ENCODE measurements around the gene DGKB. TPM values are rescaled to one million over a fixed set of nuclear protein-coding genes. Genes with fewer than 3 reads are reported as not detected.
A peak's percentile ranks its signal among the peaks of the same experiment; 100 is the strongest.

Gene DGKB
- total RNA-seq, 8 experiments from 2014 or later: 0.22 to 13.6 (median 9.0) TPM

DNA sequence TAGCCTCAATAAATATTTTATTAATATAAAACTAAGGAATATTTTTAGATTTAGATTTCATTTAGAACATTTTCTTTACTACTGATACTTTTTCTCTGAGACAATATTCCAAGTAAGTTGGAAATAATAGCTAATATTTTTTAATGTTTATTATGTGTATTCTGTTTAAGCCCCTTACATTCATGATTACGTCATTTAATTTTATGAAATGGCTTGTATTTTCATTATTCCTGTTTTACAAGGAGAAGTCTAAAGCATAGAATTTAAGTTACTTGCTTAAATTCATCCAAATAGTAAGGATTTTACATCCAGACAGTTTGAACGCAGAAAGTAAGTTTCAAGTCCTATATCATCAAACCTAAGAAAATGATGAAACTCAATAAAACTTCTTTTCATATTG lies 6.1 kb downstream of the DGKB start:
- no peak overlapping the region for H3K4me3 ChIP-seq
- in situ Hi-C loops (cut with MboI; ENCODE audit: low pct_unique_long_range_greater_than_20kb in 2 of 9, low sequenced_read_pairs in 9 of 9, unreplicated experiment in 9 of 9): no loop called here
- no peak overlapping the region for H3K27ac ChIP-seq
- H3K4me1 ChIP-seq (replicated peaks in 1 of 2): peaks cover 9 to 10% of the 10 kb centered on the region in 2 donors
- WGBS, 10 experiments: 66 to 100% (median 93%) methylated on average over 1 to 2 of the region's 2 CpGs
- no peak for ATAC-seq (replicated peaks in 6 of 8)

DNA sequence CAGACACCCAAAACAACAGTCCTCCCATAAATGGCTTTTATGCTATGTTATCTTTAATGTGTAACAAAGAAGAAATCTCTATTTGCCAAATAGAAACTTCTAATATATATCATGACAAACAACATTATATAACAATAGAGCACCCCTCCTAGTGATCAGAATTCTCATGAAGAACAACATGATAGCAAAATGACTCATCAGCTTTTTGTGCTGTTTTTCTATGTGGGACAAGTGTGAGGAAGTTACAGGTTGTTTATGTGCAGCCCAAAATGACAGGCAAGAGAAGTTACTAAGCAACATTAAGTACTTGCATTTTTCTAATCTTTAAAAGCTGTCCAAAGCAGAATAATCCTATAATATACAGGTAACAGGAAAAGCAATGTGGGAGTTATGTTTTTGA lies 7.7 kb downstream of the DGKB start:
- ATAC-seq (replicated peaks in 6 of 8): no peak
- Histone ChIP-seq H3K4me1 (replicated peaks in 1 of 2) (peaks cover 0 to 3% of the 10 kb centered on the region in 2 donors), H3K4me3 (no peak overlapping the region), H3K27ac (no peak overlapping the region)
- in situ Hi-C loops (cut with MboI; ENCODE audit: low pct_unique_long_range_greater_than_20kb in 2 of 9, low sequenced_read_pairs in 9 of 9, unreplicated experiment in 9 of 9): no loop called here

DNA sequence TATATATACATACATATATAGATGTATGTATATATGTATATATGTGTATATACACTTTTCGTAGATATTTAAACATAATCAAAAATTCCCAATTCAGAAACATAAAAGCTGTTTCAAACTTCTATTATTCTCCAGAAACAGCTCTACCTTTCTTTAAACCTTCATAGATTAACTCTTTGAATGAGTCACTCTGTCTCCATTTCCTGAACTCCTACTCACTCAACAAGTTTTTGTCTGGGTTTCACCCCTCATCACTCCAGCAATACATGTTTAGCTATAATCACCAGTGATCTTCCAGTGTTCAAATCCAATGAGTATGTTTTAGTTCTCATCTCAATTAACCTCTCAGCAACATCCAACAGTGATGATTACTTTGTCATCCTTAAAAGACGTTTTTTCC lies 9.6 kb downstream of the DGKB start:
- ATAC-seq (replicated peaks in 6 of 8): no peak
- 0 to 100% (median 63%) methylated on average over 1 to 2 of the region's 2 CpGs; no CpG with 5 or more reads in 2 of the 10 experiments for WGBS, 10 experiments
- Histone ChIP-seq H3K27ac (no peak overlapping the region), H3K4me1 (replicated peaks in 1 of 2) (peaks cover 0 to 7% of the 10 kb centered on the region in 2 donors), H3K4me3 (no peak overlapping the region)
- in situ Hi-C loops (cut with MboI; ENCODE audit: low pct_unique_long_range_greater_than_20kb in 2 of 9, low sequenced_read_pairs in 9 of 9, unreplicated experiment in 9 of 9): no loop called here

DNA sequence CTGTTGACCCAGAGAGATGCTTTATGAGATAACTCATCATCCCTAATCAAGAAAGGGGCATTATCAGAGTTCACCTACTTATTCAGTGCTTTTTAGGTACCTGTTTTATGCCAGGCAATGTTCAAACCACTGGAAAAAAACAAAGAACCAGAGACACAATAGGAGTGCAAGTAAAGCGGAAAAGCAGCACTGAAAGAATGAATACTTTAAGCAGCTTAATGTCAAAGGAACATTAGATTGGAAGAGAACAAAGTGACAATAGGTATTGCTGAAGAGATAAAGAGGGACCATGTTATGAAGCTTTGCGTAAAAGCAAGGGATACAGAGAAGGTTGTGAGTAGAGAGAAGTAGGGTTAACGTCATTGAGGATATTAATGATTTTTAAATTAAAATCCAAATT lies 11.3 kb downstream of the DGKB start:
- in situ Hi-C loops (cut with MboI; ENCODE audit: low pct_unique_long_range_greater_than_20kb in 2 of 9, low sequenced_read_pairs in 9 of 9, unreplicated experiment in 9 of 9): no loop called here
- WGBS, 10 experiments: 83 to 100% (median 93%) methylated on average over 1 to 3 of the region's 3 CpGs
- no peak for ATAC-seq (replicated peaks in 6 of 8)

DNA sequence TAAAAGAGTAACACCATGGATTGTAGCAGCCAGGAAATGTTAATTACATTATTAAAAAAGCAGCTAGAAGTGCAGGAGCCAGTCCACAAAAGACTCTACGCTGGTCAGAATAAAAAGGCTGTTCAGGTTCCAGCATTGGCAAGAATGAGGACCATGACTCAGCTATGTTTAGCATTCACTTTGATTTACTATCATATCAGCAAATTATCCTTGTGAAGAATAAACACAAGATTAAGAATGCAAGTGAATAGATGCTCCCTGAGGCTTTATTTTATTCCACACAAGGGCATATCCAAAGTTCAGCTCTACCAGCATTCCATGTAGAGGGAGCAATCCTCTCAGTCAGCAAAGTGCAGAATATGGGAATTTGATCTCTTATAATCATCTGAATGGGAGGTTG lies 13.6 kb downstream of the DGKB start:
- Histone ChIP-seq H3K4me1 (replicated peaks in 1 of 2) (peaks cover 4 to 7% of the 10 kb centered on the region in 2 donors), H3K4me3 (no peak overlapping the region), H3K27ac (no peak overlapping the region)
- in situ Hi-C loops (cut with MboI; ENCODE audit: low pct_unique_long_range_greater_than_20kb in 2 of 9, low sequenced_read_pairs in 9 of 9, unreplicated experiment in 9 of 9): no loop called here
- WGBS, 10 experiments: 0 to 100% (median 57%) methylated on average over 1 of the region's 1 CpG; no CpG with 5 or more reads in 1 of the 10 experiments
- ATAC-seq (replicated peaks in 6 of 8): peak; percentile 48 to 98 (median 62)

More for the DNA sequence above, 11.3 kb downstream of the DGKB start:
- Histone ChIP-seq H3K27ac (no peak overlapping the region), H3K4me1 (replicated peaks in 1 of 2) (peaks cover 0 to 7% of the 10 kb centered on the region in 2 donors), H3K4me3 (no peak overlapping the region)

DNA sequence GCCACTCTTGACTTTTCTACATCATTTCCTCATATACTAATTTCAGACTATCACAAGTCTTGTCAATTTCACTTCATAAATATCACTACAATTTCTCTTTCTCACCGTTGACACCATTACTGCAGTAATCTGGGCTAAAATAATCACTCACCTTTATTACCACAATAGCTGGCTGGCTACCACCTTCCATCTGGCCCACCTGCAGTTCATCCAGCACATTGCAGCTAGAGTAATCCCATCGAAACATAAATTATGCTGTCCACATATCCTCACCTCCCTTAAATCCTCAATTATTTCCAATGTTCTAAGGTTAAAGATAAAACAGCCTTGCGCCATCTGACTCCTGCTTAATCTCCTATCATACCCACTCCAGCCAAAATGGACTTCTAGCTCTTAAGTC lies 16.0 kb downstream of the DGKB start:
- WGBS, 10 experiments: 19 to 100% (median 89%) methylated on average over 1 to 3 of the region's 3 CpGs
- peaks cover 7% of the 10 kb centered on the region in 2 donors for H3K4me1 ChIP-seq (replicated peaks in 1 of 2)
- no peak for ATAC-seq (replicated peaks in 6 of 8)
- in situ Hi-C loops (cut with MboI; ENCODE audit: low pct_unique_long_range_greater_than_20kb in 2 of 9, low sequenced_read_pairs in 9 of 9, unreplicated experiment in 9 of 9): no loop called here
- no peak overlapping the region for H3K27ac ChIP-seq
- no peak overlapping the region for H3K4me3 ChIP-seq

GRCh38 chr7:14875941-14876587 lies 26.5 kb downstream of the DGKB start:
- Histone ChIP-seq H3K4me1 (replicated peaks in 1 of 2) (no peaks in the 10 kb centered on the region), H3K27ac (no peak overlapping the region), H3K4me3 (no peak overlapping the region)
- WGBS, 10 experiments: 20 to 100% (median 70%) methylated on average over 1 to 8 of the region's 8 CpGs
- in situ Hi-C loops (cut with MboI; ENCODE audit: low pct_unique_long_range_greater_than_20kb in 2 of 9, low sequenced_read_pairs in 9 of 9, unreplicated experiment in 9 of 9): no loop called here
- ATAC-seq (replicated peaks in 6 of 8): peak in 5 of 8 experiments; percentile 35 to 91 (median 64)

- no peaks in the 10 kb centered on the region for H3K4me1 ChIP-seq (replicated peaks in 1 of 2)
- in situ Hi-C loops (cut with MboI; ENCODE audit: low pct_unique_long_range_greater_than_20kb in 2 of 9, low sequenced_read_pairs in 9 of 9, unreplicated experiment in 9 of 9): no loop called here
- no peak overlapping the region for H3K4me3 ChIP-seq
- WGBS, 10 experiments: 59 to 95% (median 81%) methylated on average over 1 to 6 of the region's 6 CpGs
- no peak overlapping the region for H3K27ac ChIP-seq
- ATAC-seq (replicated peaks in 6 of 8): peak in 4 of 8 experiments; percentile 26 to 43 (median 36)
Measured at GRCh38 chr7:14871880-14872279, 30.7 kb downstream of the DGKB start.

- no peak overlapping the region for H3K27ac ChIP-seq
- in situ Hi-C loops (cut with MboI; ENCODE audit: low pct_unique_long_range_greater_than_20kb in 2 of 9, low sequenced_read_pairs in 9 of 9, unreplicated experiment in 9 of 9): no loop called here
- H3K4me1 ChIP-seq (replicated peaks in 1 of 2): no peaks in the 10 kb centered on the region
- WGBS, 10 experiments: 57 to 100% (median 90%) methylated on average over 2 to 11 of the region's 11 CpGs; no CpG with 5 or more reads in 1 of the 10 experiments
- no peak for ATAC-seq (replicated peaks in 6 of 8)
- no peak overlapping the region for H3K4me3 ChIP-seq
Measured at GRCh38 chr7:14870394-14870793, 32.2 kb downstream of the DGKB start.

DNA sequence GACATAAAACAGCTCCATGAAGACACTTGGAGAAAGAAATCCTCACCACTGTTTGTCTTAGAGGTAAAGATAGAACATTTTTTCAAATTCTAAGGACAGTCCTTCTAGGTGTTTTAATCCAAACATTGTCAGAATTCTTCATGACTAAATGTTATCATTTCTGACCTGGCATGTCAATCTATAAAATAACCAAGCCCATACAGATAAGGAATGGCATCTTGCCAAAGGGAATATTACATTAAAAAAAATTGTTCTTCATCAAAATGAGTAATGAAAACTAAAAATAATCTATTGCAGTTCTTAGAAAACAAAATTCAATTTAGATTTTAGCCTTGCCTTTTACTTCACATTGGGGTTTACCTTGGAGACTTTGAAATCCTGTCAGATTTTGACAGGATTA lies 33.6 kb downstream of the DGKB start:
- no peaks in the 10 kb centered on the region for H3K4me1 ChIP-seq (replicated peaks in 1 of 2)
- H3K4me3 ChIP-seq: no peak overlapping the region
- no peak for ATAC-seq (replicated peaks in 6 of 8)
- in situ Hi-C loops (cut with MboI; ENCODE audit: low pct_unique_long_range_greater_than_20kb in 2 of 9, low sequenced_read_pairs in 9 of 9, unreplicated experiment in 9 of 9): no loop called here
- no peak overlapping the region for H3K27ac ChIP-seq

DNA sequence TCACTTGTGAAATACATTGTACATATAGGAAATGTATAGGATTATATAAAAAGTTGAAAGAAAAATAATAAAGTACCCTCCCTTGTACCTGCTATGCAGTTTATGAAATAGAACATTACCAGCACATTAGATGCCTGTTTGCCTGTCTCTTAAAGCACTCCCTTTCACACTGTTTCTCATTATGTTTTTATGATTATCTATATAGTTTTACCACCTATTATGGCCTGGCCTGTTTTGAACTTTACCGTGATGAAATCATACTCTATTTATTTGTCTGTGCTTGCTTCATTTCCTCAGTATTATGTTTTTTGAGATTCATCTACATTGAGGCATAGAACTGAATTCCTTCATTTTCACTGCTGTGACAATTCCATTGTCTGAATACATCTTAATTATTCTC lies 41.1 kb downstream of the DGKB start:
- in situ Hi-C loops (cut with MboI; ENCODE audit: low pct_unique_long_range_greater_than_20kb in 2 of 9, low sequenced_read_pairs in 9 of 9, unreplicated experiment in 9 of 9): no loop called here
- no peak for ATAC-seq (replicated peaks in 6 of 8)
- no peak overlapping the region for H3K4me3 ChIP-seq
- peaks cover 0 to 4% of the 10 kb centered on the region in 2 donors for H3K4me1 ChIP-seq (replicated peaks in 1 of 2)
- no peak overlapping the region for H3K27ac ChIP-seq
- 0 to 100% (median 55%) methylated on average over 1 of the region's 1 CpG; no CpG with 5 or more reads in 2 of the 10 experiments for WGBS, 10 experiments

GRCh38 chr7:14859267-14859666 lies 43.3 kb downstream of the DGKB start:
- 12 to 92% (median 80%) methylated on average over 1 to 2 of the region's 2 CpGs; no CpG with 5 or more reads in 1 of the 10 experiments for WGBS, 10 experiments
- Histone ChIP-seq H3K4me3 (no peak overlapping the region), H3K27ac (no peak overlapping the region), H3K4me1 (replicated peaks in 1 of 2) (peaks cover 0 to 4% of the 10 kb centered on the region in 2 donors)
- in situ Hi-C loops (cut with MboI; ENCODE audit: low pct_unique_long_range_greater_than_20kb in 2 of 9, low sequenced_read_pairs in 9 of 9, unreplicated experiment in 9 of 9): no loop called here
- no peak for ATAC-seq (replicated peaks in 6 of 8)

- Histone ChIP-seq H3K4me1 (replicated peaks in 1 of 2) (peaks cover 0 to 4% of the 10 kb centered on the region in 2 donors), H3K27ac (no peak overlapping the region), H3K4me3 (no peak overlapping the region)
- 17 to 100% (median 86%) methylated on average over 1 to 2 of the region's 2 CpGs for WGBS, 10 experiments
- no peak for ATAC-seq (replicated peaks in 6 of 8)
- in situ Hi-C loops (cut with MboI; ENCODE audit: low pct_unique_long_range_greater_than_20kb in 2 of 9, low sequenced_read_pairs in 9 of 9, unreplicated experiment in 9 of 9): no loop called here
Measured at GRCh38 chr7:14858866-14859265, 43.7 kb downstream of the DGKB start.

GRCh38 chr7:14858410-14858809 lies 44.1 kb downstream of the DGKB start:
- 30 to 67% (median 57%) methylated on average over 2 to 3 of the region's 3 CpGs; no CpG with 5 or more reads in 1 of the 10 experiments for WGBS, 10 experiments
- ATAC-seq (replicated peaks in 6 of 8): no peak
- in situ Hi-C loops (cut with MboI; ENCODE audit: low pct_unique_long_range_greater_than_20kb in 2 of 9, low sequenced_read_pairs in 9 of 9, unreplicated experiment in 9 of 9): no loop called here
- no peak overlapping the region for H3K4me3 ChIP-seq
- peaks cover 0 to 4% of the 10 kb centered on the region in 2 donors for H3K4me1 ChIP-seq (replicated peaks in 1 of 2)
- H3K27ac ChIP-seq: no peak overlapping the region
